GM12878 (cell line): ENCODE data around the gene MLLT3. TPM values are rescaled to one million over a fixed set of nuclear protein-coding genes. Genes with fewer than 3 reads are reported as not detected.

ENCODE experiments used
- ATAC-seq: fragments of 200-7000 bp; cut with Tn5 transposase; 3 replicates; pipeline ENCODE4 v1.9.1; 2020; ENCODE audit warnings: mild to moderate bottlenecking, moderate library complexity
- BruUV-seq: library from RNA; stranded (reverse); fragments of 400-500 nt; replicated peaks from 2 replicates; lab custom pipeline; 2021; lab: Mats Ljungman, UMichigan
- CTCF ChIA-PET: fragments of 300-600 bp; sonication (Branson Sonifier 250); formaldehyde crosslinking; extraction: SDS; loops from one replicate; lab custom pipeline; 2021; ENCODE audit warnings: inconsistent platforms; lab: Yijun Ruan, JAX
- POLR2A ChIA-PET: fragments of 350-600 bp; formaldehyde crosslinking; extraction: SDS; loops from one replicate; lab custom pipeline; 2021; ENCODE audit warnings: inconsistent platforms; lab: Charles Lee
- RAD21 ChIA-PET: fragments of 300-600 bp; sonication (Branson Sonifier 250); formaldehyde crosslinking; loops from one replicate; lab custom pipeline; 2023; ENCODE audit warnings: antibody characterized with exemption; ENCODE audit not compliant: unreplicated experiment; lab: Charles Lee
- SMC1A ChIA-PET: fragments of 300-600 bp; sonication (Branson Sonifier 250); formaldehyde crosslinking; loops from one replicate; lab custom pipeline; 2023; ENCODE audit not compliant: unreplicated experiment, uncharacterized antibody; lab: Charles Lee
- DNase-seq: peaks from one replicate; pipeline ENCODE4 v3.0.0-alpha.2; 2011; ENCODE audit warnings: low read depth, low spot score
- FAIRE-seq: peaks from 3 replicates; lab custom pipeline; 2011; peaks lifted over from hg19 to GRCh38; lab: Jason Lieb, UNC
- H2AFZ ChIP-seq: 2 replicates; pipeline ENCODE4 v1.6.0; 2011; ENCODE audit warnings: low read depth, low read length, control low read depth; ENCODE audit not compliant: control insufficient read depth
- H3K27ac ChIP-seq: 2 replicates; pipeline ENCODE4 v1.5.1; 2011; ENCODE audit warnings: control low read depth; ENCODE audit not compliant: control insufficient read depth, insufficient read depth
- H3K27me3 ChIP-seq, 2 experiments: replicated peaks in 1 of 2; 2 replicates each; pipeline versions ENCODE4 v1.6.0 to v1.6.1; 2011; ENCODE audit warnings: low read length in 1 of 2; ENCODE audit not compliant: control insufficient read depth in 2 of 2, insufficient read depth in 2 of 2
- H3K36me3 ChIP-seq, 2 experiments: 2 replicates each; pipeline ENCODE4 v1.5.1; 2011; ENCODE audit warnings: low read length in 1 of 2; ENCODE audit not compliant: control insufficient read depth in 2 of 2, insufficient read depth in 2 of 2
- H3K4me1 ChIP-seq: 2 replicates; pipeline ENCODE4 v1.6.1; 2011; ENCODE audit warnings: mild to moderate bottlenecking, low read length, moderate library complexity, mixed read lengths; ENCODE audit not compliant: control insufficient read depth, insufficient read depth
- H3K4me2 ChIP-seq: 2 replicates; pipeline ENCODE4 v1.6.0; 2011; ENCODE audit warnings: control low read depth; ENCODE audit not compliant: control insufficient read depth, insufficient read depth
- H3K4me3 ChIP-seq: fragments of 200-600 bp; sonication (generic); 2 replicates; pipeline ENCODE4 v1.5.1; 2016
- H3K79me2 ChIP-seq: 2 replicates; pipeline ENCODE4 v1.6.0; 2011; ENCODE audit warnings: low read length; ENCODE audit not compliant: control insufficient read depth, insufficient read depth
- H3K9ac ChIP-seq: 2 replicates; pipeline ENCODE4 v1.8.0; 2011; ENCODE audit warnings: low read length, control low read depth, mixed read lengths; ENCODE audit not compliant: control insufficient read depth, insufficient read depth
- H3K9me3 ChIP-seq: replicated peaks from 3 replicates; pipeline ENCODE4 v1.5.1; 2011; ENCODE audit warnings: mild to moderate bottlenecking, low read length; ENCODE audit not compliant: control insufficient read depth, insufficient read depth
- H4K20me1 ChIP-seq: 2 replicates; pipeline ENCODE4 v1.6.0; 2011; ENCODE audit not compliant: control insufficient read depth, insufficient read depth
- ATF7 ChIP-seq: fragments of 450-650 bp; IDR thresholded peaks from 2 replicates; pipeline ENCODE4 v1.6.1; 2016; ENCODE audit warnings: low read depth, mild to moderate bottlenecking
- CBX3 ChIP-seq: fragments of 200-600 bp; sonication (generic); IDR thresholded peaks from 2 replicates; pipeline ENCODE4 v1.6.1; 2016; ENCODE audit warnings: low read depth, borderline replicate concordance
- EZH2 ChIP-seq: IDR thresholded peaks from 2 replicates; pipeline ENCODE4 v1.6.1; 2012; ENCODE audit warnings: low read depth, mild to moderate bottlenecking, control low read depth, inconsistent platforms, low read length, borderline replicate concordance; ENCODE audit not compliant: control insufficient read depth
- MEF2B ChIP-seq: fragments of 450-650 bp; IDR thresholded peaks from 2 replicates; pipeline ENCODE4 v1.6.1; 2018; ENCODE audit warnings: mild to moderate bottlenecking, moderate library complexity; ENCODE audit not compliant: partially characterized antibody, poor library complexity, severe bottlenecking
- PAX8 ChIP-seq: fragments of 450-650 bp; IDR thresholded peaks from 2 replicates; pipeline ENCODE4 v1.6.1; 2017; ENCODE audit warnings: mild to moderate bottlenecking, moderate library complexity
- WGBS: methylation state at CpG from one replicate; pipeline ENCODE4 v1.1.6; 2016; ENCODE audit warnings: low lambda C conversion rate; ENCODE audit not compliant: insufficient replicate concordance, insufficient coverage; ENCODE audit errors: missing lambda C conversion rate; 5-methylcytosine and 5-hydroxymethylcytosine counted together
- in situ Hi-C: fragments of 300-500 bp; cut with MboI; formaldehyde crosslinking; loops from 9 replicates; pipeline ENCODE4 v1.14.3; 2018; ENCODE audit warnings: mixed read lengths
- intact Hi-C: fragments of 100-400 bp; cut with micrococcal nuclease; formaldehyde crosslinking; loops from one replicate; pipeline ENCODE4 v1.14.2; 2022; ENCODE audit not compliant: unreplicated experiment
- polyA plus RNA-seq, 11 experiments: library from polyadenylated mRNA; depleted of rRNA in 4 of 11; unstranded in 6 of 11; stranded (reverse) in 5 of 11; fragments of >200 nt; fragmentation: Nextera tagmentation in 4 of 11; fragmentation: Illumina TruSeq in 1 of 11; extraction: Ambion mirVana in 4 of 11; extraction: Trizol in 1 of 11; gene quantifications; 1 replicate in 1 of 11; 2 replicates in 10 of 11; pipeline versions ENCODE4 v1.2.1 to v1.2.3, GENCODE V29; 2011 to 2016; ENCODE audit warnings: inconsistent platforms in 2 of 11, missing spikeins in 2 of 11, low read depth in 1 of 11
- total RNA-seq, 4 experiments: library from RNA; depleted of rRNA in 3 of 4; stranded (reverse); fragments of >200 nt in 3 of 4; fragmentation: Illumina TruSeq in 1 of 4; extraction: Trizol in 1 of 4; gene quantifications; 2 replicates each; pipeline versions ENCODE4 v1.2.1 to v1.2.3, GENCODE V29; 2013 to 2021

The MLLT3 gene
- total and polyA plus RNA-seq, 10 of the 15 experiments (the other 5 are each of a cell fraction or from before 2014, with no cell fraction given), result 17.7 to 72.3 (median 35.6) TPM

DNA sequence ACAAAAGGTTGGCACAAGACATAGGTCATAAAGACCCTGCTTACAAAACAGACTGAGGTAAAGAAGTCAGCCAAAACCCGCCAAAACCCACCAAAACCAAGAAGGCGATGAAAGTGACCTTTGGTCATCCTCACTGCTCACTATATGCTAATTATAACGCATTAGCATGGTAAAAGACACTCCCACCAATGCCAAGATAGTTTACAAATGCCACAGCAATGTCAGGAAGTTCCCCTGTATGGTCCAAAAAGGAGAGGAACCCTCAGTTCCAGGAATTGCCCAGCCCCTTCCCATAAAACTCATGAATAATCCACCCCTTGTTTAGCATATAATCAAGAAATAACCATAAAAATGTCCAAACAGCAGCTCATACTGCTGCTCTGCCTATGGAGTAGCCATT is 27.7 kb downstream of the MLLT3 start:
- H3K9ac ChIP-seq, result no peak overlapping the region
- FAIRE-seq, result no peak
- H2AFZ ChIP-seq, result no peak overlapping the region
- no peaks in the 10 kb centered on the region for H3K27me3 ChIP-seq
- no peak for DNase-seq
- no peak overlapping the region for H3K4me3 ChIP-seq
- H3K4me2 ChIP-seq, result no peak overlapping the region
- ChIA-PET POLR2A (interaction anchor here (1.2 kb wide), 1 partner anchor 11 kb away, joined by 3 read pairs; no protein-coding TSS in a partner anchor), SMC1A (interaction anchor here (0.6 to 1.4 kb wide), 2 partner anchors 13 to 15 kb away, joined by 3 read pairs; no protein-coding TSS in a partner anchor), RAD21 (interaction anchor here (2.0 to 3.2 kb wide), 2 partner anchors 11 to 28 kb away, joined by 15 to 18 read pairs; partner anchors contain the start of gene MLLT3), CTCF (interaction anchor here (2.0 kb wide), 1 partner anchor 16 kb away, joined by 7 read pairs; no protein-coding TSS in a partner anchor)
- in situ Hi-C loops (no loop called here), intact Hi-C loops (no loop called here)
- WGBS, result 100% methylated on average over 3 of the region's 3 CpGs
- TF ChIP-seq ATF7 (no peak), EZH2 (no peak), MEF2B (no peak), PAX8 (no peak)
- ATAC-seq, result no peak
- H3K4me1 ChIP-seq, result peaks cover 11% of the 10 kb centered on the region
- H3K9me3 ChIP-seq, result peaks cover 10% of the 10 kb centered on the region; the same call in 2 of the 3 replicates
- no peaks in the 10 kb centered on the region for H3K36me3 ChIP-seq
- H3K79me2 ChIP-seq, result peaks cover 40% of the 10 kb centered on the region
- H4K20me1 ChIP-seq, result no peaks in the 10 kb centered on the region
- no peak overlapping the region for H3K27ac ChIP-seq
- BruUV-seq, result no TSS peak

DNA sequence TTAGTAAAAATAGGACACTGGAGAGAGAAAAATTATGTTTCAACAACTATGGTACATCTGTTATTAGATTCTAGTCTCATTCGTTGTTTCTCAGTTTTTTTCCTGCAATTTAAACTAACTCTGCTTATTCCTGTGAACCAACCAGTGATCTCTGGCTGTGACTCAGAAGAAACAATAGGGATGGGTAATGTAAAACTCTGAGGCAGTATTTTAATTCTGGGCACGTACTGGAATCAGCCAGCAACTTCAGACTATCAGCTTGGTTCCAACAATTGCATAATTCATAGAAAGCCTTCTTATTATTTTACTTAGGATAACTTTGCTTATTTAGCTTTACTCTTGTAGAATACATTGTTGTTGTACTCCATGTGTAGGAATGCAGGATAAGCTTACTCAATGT is 28.8 kb downstream of the MLLT3 start:
- FAIRE-seq (no peak), DNase-seq (no peak), ATAC-seq (no peak)
- RAD21 ChIA-PET, result no interaction called here
- no peak overlapping the region for H3K4me2 ChIP-seq
- no peak overlapping the region for H3K27ac ChIP-seq
- no peak overlapping the region for H3K4me3 ChIP-seq
- intact Hi-C loops (no loop called here), in situ Hi-C loops (no loop called here)
- H3K79me2 ChIP-seq, result peaks cover 34% of the 10 kb centered on the region
- CTCF ChIA-PET, result interaction anchor here (0.8 to 1.6 kb wide), 2 partner anchors 8 to 40 kb away, joined by 4 to 5 read pairs; no protein-coding TSS in a partner anchor
- H3K9ac ChIP-seq, result no peak overlapping the region
- no TSS peak for BruUV-seq
- no peaks in the 10 kb centered on the region for H4K20me1 ChIP-seq
- peaks cover 10% of the 10 kb centered on the region; the same call in 2 of the 3 replicates for H3K9me3 ChIP-seq
- no peak overlapping the region for H2AFZ ChIP-seq
- 33% methylated on average over 2 of the region's 2 CpGs for WGBS
- no peak for TF ChIP-seq CBX3
- peaks cover 9% of the 10 kb centered on the region for H3K4me1 ChIP-seq
- SMC1A ChIA-PET, result interaction anchor here (0.6 to 1.7 kb wide), 4 partner anchors 12 to 57 kb away, joined by 3 to 5 read pairs (median 4); no protein-coding TSS in a partner anchor
- no peaks in the 10 kb centered on the region for H3K27me3 ChIP-seq
- no peaks in the 10 kb centered on the region for H3K36me3 ChIP-seq
- POLR2A ChIA-PET, result interaction anchor here (1.8 kb wide), 1 partner anchor 10 kb away, joined by 8 read pairs; no protein-coding TSS in a partner anchor
